H1 (cell line): ENCODE data around the gene DGUOK. TPM values are rescaled to one million over a fixed set of nuclear protein-coding genes. Genes with fewer than 3 reads are reported as not detected.

ENCODE experiments used
- EZH2 ChIP-seq: fragments of 200-600 bp; sonication (generic); IDR thresholded peaks from 2 replicates; pipeline ENCODE4 v1.7.1; 2012; ENCODE audit warnings: low read depth, mild to moderate bottlenecking, moderate library complexity, low read length, inconsistent platforms; ENCODE audit not compliant: severe bottlenecking
- NANOG ChIP-seq: IDR thresholded peaks from 2 replicates; pipeline ENCODE4 v1.6.1; 2011; ENCODE audit warnings: low read length, low read depth, mild to moderate bottlenecking, inconsistent platforms; ENCODE audit not compliant: insufficient read depth, poor library complexity, severe bottlenecking
- SUZ12 ChIP-seq: fragments of 200-600 bp; sonication (generic); IDR thresholded peaks from 2 replicates; pipeline ENCODE4 v1.6.1; 2012; ENCODE audit warnings: mild to moderate bottlenecking, inconsistent platforms, low read length, moderate library complexity, mixed read lengths
- TAF1 ChIP-seq: IDR thresholded peaks from 2 replicates; pipeline ENCODE4 v1.6.1; 2011; ENCODE audit warnings: mild to moderate bottlenecking, low read depth, low read length
- TAF7 ChIP-seq: optimal IDR thresholded peaks from 2 replicates; pipeline ENCODE3; 2011; ENCODE audit warnings: low read depth, mild to moderate bottlenecking, inconsistent platforms, low read length, moderate library complexity, borderline replicate concordance
- TBP ChIP-seq: IDR thresholded peaks from 2 replicates; pipeline ENCODE4 v1.6.1; 2011; ENCODE audit warnings: low read depth, low read length, improper control_type of control experiment
- polyA plus RNA-seq, 7 experiments: library from polyadenylated mRNA; depleted of rRNA in 3 of 7; stranded (reverse) in 5 of 7; unstranded in 2 of 7; fragments of >200 nt in 5 of 7; fragments of 200-250 nt in 2 of 7; gene quantifications; 1 replicate in 5 of 7; 2 replicates in 1 of 7; 4 replicates in 1 of 7; pipeline versions ENCODE4 v1.2.1 to v1.2.3, GENCODE V29; 2011 to 2013; ENCODE audit warnings: missing spikeins in 2 of 7, mixed read lengths in 2 of 7
- total RNA-seq: library from RNA; stranded (reverse); fragmentation: NEBNext Ultra II Directional; extraction: Animal tissue kit (Norgen Biotek cat#: 25700); gene quantifications from 2 replicates; pipeline ENCODE4 v1.2.1, GENCODE V29; 2021

DGUOK gene
- total and polyA plus RNA-seq, 2 of the 8 experiments (the other 6 are each of a cell fraction or from before 2014, with no cell fraction given): 110 to 168 TPM

DNA sequence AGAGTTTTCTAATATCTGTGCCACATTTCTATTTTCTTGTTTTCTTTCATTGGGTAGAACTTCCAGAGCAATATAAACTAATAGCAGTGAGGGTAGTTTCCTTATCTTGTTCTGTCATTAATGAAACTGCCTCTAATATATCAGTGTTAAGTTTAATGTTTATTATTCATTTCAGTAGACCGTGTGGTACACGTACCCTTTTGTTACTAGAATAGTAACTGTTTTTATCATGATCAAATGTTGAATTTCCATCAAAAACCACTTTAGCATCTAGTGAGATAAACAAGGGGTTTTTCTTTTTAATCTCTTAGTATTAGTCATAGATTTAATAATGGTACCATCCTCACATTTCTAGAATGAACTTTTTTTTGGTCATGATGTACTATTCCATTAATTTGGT is 16.0 kb downstream of the DGUOK start (continued):
- TF ChIP-seq EZH2: no peak
- TF ChIP-seq TAF7: no peak
- no peak for TF ChIP-seq NANOG
- TF ChIP-seq TAF1: no peak
- no peak for TF ChIP-seq SUZ12
- TF ChIP-seq TBP: no peak
